ENCODE results near the gene ATG16L2.
"Not testable (repeated sequence)": the region's sequence is repeated elsewhere in the genome, so short reads cannot be mapped to it uniquely, and the experiment has no call there.

The ATG16L2 gene

GRCh38 chr11:72850832-72851231 is 36.6 kb downstream of the ATG16L2 start:
- no peak for DNase-seq

GRCh38 chr11:72851726-72852125 is 37.5 kb downstream of the ATG16L2 start:
- no peak for DNase-seq

- DNase-seq, result no peak
Measured at GRCh38 chr11:72856065-72856464, 41.9 kb downstream of the ATG16L2 start.

GRCh38 chr11:72856551-72857345 is 42.5 kb downstream of the ATG16L2 start:
- no peak for DNase-seq

GRCh38 chr11:72858267-72858666 is 44.1 kb downstream of the ATG16L2 start:
- not testable (repeated sequence) for DNase-seq

GRCh38 chr11:72859126-72859525 is 44.9 kb downstream of the ATG16L2 start:
- no peak for DNase-seq

GRCh38 chr11:72860010-72860409 is 45.8 kb downstream of the ATG16L2 start:
- no peak for DNase-seq

- no peak for DNase-seq
Measured at GRCh38 chr11:72860592-72860991, 46.4 kb downstream of the ATG16L2 start.

- no peak for DNase-seq
Measured at GRCh38 chr11:72863091-72863490, 48.9 kb downstream of the ATG16L2 start.

- DNase-seq, result no peak
Measured at GRCh38 chr11:72863916-72864315, 49.7 kb downstream of the ATG16L2 start.

GRCh38 chr11:72864702-72865655 is 50.8 kb downstream of the ATG16L2 start:
- no peak for DNase-seq

- DNase-seq, result no peak
Measured at GRCh38 chr11:72867970-72868369, 53.8 kb downstream of the ATG16L2 start.

GRCh38 chr11:72869831-72870230 is 55.6 kb downstream of the ATG16L2 start:
- DNase-seq, result no peak

GRCh38 chr11:72871119-72871518 is 56.9 kb downstream of the ATG16L2 start:
- DNase-seq, result no peak

GRCh38 chr11:72872012-72872411 is 57.8 kb downstream of the ATG16L2 start:
- DNase-seq, result no peak

- no peak for DNase-seq
Measured at GRCh38 chr11:72875736-72876135, 61.5 kb downstream of the ATG16L2 start.

- no peak for DNase-seq
Measured at GRCh38 chr11:72876147-72876546, 61.9 kb downstream of the ATG16L2 start.

Data from GOT3 (cell line).